ENCODE results near the gene DRD3.

The DRD3 gene

DNA sequence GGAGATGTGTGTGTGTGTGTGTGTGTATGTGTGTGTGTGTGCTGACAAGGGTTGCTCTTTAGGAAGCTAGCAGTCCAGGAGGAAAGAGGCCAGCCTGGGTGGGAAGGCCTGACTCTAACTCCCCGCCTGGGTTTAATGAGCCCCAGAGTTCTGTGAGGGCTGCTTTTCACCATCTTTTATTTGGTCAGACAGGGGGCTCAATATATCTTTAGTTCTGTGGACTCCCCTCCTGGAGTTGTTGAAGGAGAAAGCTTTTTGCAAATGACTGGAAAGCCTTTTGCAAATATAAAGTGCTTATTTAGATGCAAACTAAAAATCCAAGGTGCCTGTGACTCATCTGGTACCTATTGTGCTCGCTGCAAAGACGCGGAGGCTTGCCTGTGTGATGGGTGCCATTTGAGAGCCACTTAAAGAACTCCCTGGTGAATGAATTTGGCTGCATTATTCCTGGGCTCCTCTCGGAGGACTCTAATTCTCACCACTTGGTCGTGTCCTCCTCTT, 24.5 kb downstream of the DRD3 start:
- Histone ChIP-seq H4K20me1 (ENCODE audit: control insufficient read depth, insufficient read depth, low read depth, low read length) (no peaks in the 10 kb centered on the region), H3K27ac (ENCODE audit: low read depth, low read length) (no peak overlapping the region), H3K36me3 (ENCODE audit: control insufficient read depth, low read length) (no peaks in the 10 kb centered on the region), H3K27me3 (ENCODE audit: control insufficient read depth, low read length) (peaks cover 4% of the 10 kb centered on the region), H3F3A (ENCODE audit: control insufficient read depth, insufficient read depth) (no peaks in the 10 kb centered on the region), H3K79me2 (ENCODE audit: control insufficient read depth, low read length) (no peaks in the 10 kb centered on the region), H3K4me2 (ENCODE audit: low read length) (no peak overlapping the region), H3K9me3 (ENCODE audit: control insufficient read depth, insufficient read depth, low read length) (no peaks in the 10 kb centered on the region), H3K4me1 (ENCODE audit: control insufficient read depth, low read length) (peaks cover 14% of the 10 kb centered on the region), H3K4me3 (ENCODE audit: low read length) (no peak overlapping the region), H3K9me2 (replicated peaks; ENCODE audit: control insufficient read depth, low read length) (no peaks in the 10 kb centered on the region)
- TF ChIP-seq EZH2phosphoT487 (IDR thresholded peaks at IDR 0.05; ENCODE audit: borderline replicate concordance, low read length) = no peak
- TF ChIP-seq, protein P1, sequence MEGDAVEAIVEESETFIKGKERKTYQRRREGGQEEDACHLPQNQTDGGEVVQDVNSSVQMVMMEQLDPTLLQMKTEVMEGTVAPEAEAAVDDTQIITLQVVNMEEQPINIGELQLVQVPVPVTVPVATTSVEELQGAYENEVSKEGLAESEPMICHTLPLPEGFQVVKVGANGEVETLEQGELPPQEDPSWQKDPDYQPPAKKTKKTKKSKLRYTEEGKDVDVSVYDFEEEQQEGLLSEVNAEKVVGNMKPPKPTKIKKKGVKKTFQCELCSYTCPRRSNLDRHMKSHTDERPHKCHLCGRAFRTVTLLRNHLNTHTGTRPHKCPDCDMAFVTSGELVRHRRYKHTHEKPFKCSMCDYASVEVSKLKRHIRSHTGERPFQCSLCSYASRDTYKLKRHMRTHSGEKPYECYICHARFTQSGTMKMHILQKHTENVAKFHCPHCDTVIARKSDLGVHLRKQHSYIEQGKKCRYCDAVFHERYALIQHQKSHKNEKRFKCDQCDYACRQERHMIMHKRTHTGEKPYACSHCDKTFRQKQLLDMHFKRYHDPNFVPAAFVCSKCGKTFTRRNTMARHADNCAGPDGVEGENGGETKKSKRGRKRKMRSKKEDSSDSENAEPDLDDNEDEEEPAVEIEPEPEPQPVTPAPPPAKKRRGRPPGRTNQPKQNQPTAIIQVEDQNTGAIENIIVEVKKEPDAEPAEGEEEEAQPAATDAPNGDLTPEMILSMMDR (IDR thresholded peaks at IDR 0.05; ENCODE audit: low read depth, low read length, poor library complexity, severe bottlenecking) = no peak

- Histone ChIP-seq H3K4me1 (ENCODE audit: control insufficient read depth, low read length) (peaks cover 14% of the 10 kb centered on the region), H3K27ac (ENCODE audit: low read depth, low read length) (no peak overlapping the region), H3K79me2 (ENCODE audit: control insufficient read depth, low read length) (no peaks in the 10 kb centered on the region)
Observed at GRCh38 chr3:114152519-114153151, 26.2 kb downstream of the DRD3 start.

GRCh38 chr3:114151091-114151490, 27.8 kb downstream of the DRD3 start:
- Histone ChIP-seq H3K4me2 (ENCODE audit: low read length) (no peak overlapping the region), H3K9me2 (replicated peaks; ENCODE audit: control insufficient read depth, low read length) (no peaks in the 10 kb centered on the region), H3F3A (ENCODE audit: control insufficient read depth, insufficient read depth) (no peaks in the 10 kb centered on the region), H3K9me3 (ENCODE audit: control insufficient read depth, insufficient read depth, low read length) (no peaks in the 10 kb centered on the region), H3K27me3 (ENCODE audit: control insufficient read depth, low read length) (no peaks in the 10 kb centered on the region), H3K4me1 (ENCODE audit: control insufficient read depth, low read length) (peaks cover 14% of the 10 kb centered on the region), H3K36me3 (ENCODE audit: control insufficient read depth, low read length) (no peaks in the 10 kb centered on the region), H3K79me2 (ENCODE audit: control insufficient read depth, low read length) (no peaks in the 10 kb centered on the region), H3K4me3 (ENCODE audit: low read length) (no peak overlapping the region), H3K27ac (ENCODE audit: low read depth, low read length) (no peak overlapping the region), H4K20me1 (ENCODE audit: control insufficient read depth, insufficient read depth, low read depth, low read length) (no peaks in the 10 kb centered on the region)
- no peak for TF ChIP-seq EZH2phosphoT487 (IDR thresholded peaks at IDR 0.05; ENCODE audit: borderline replicate concordance, low read length)
- TF ChIP-seq, protein P1 (IDR thresholded peaks at IDR 0.05; ENCODE audit: low read depth, low read length, poor library complexity, severe bottlenecking) = no peak

More at GRCh38 chr3:114152519-114153151, 26.2 kb downstream of the DRD3 start:
- no peak for TF ChIP-seq EZH2phosphoT487 (IDR thresholded peaks at IDR 0.05; ENCODE audit: borderline replicate concordance, low read length)
- TF ChIP-seq, protein P1 (IDR thresholded peaks at IDR 0.05; ENCODE audit: low read depth, low read length, poor library complexity, severe bottlenecking) = peak; percentile 91
- Histone ChIP-seq H3K36me3 (ENCODE audit: control insufficient read depth, low read length) (no peaks in the 10 kb centered on the region), H3K9me2 (replicated peaks; ENCODE audit: control insufficient read depth, low read length) (no peaks in the 10 kb centered on the region), H3K4me3 (ENCODE audit: low read length) (peak overlapping the region; percentile 75), H3K4me2 (ENCODE audit: low read length) (peak overlapping the region; percentile 93), H3K27me3 (ENCODE audit: control insufficient read depth, low read length) (no peaks in the 10 kb centered on the region), H3F3A (ENCODE audit: control insufficient read depth, insufficient read depth) (no peaks in the 10 kb centered on the region), H4K20me1 (ENCODE audit: control insufficient read depth, insufficient read depth, low read depth, low read length) (no peaks in the 10 kb centered on the region), H3K9me3 (ENCODE audit: control insufficient read depth, insufficient read depth, low read length) (no peaks in the 10 kb centered on the region)

Measured in DOHH2 (cell line).